Esophagus muscularis mucosa (tissue), 3 donors: ENCODE data around the gene DOLK.

Source experiments
- POLR2A ChIP-seq: fragments of 450-650 bp; IDR thresholded peaks from one replicate; pipeline ENCODE4 v1.6.1; 2017; ENCODE audit warnings: antibody characterized with exemption, moderate library complexity, mild to moderate bottlenecking, low read depth
- TF ChIP-seq, protein P1 (sequence below), 3 experiments: fragments of 200-600 bp in 2 of 3; fragments of 450-650 bp in 1 of 3; sonication (generic) in 2 of 3; IDR thresholded peaks; one replicate each; pipeline ENCODE4 v1.5.1; 2017 to 2019; ENCODE audit warnings: antibody characterized with exemption in 3 of 3, mild to moderate bottlenecking in 2 of 3, moderate library complexity in 1 of 3

DNA sequence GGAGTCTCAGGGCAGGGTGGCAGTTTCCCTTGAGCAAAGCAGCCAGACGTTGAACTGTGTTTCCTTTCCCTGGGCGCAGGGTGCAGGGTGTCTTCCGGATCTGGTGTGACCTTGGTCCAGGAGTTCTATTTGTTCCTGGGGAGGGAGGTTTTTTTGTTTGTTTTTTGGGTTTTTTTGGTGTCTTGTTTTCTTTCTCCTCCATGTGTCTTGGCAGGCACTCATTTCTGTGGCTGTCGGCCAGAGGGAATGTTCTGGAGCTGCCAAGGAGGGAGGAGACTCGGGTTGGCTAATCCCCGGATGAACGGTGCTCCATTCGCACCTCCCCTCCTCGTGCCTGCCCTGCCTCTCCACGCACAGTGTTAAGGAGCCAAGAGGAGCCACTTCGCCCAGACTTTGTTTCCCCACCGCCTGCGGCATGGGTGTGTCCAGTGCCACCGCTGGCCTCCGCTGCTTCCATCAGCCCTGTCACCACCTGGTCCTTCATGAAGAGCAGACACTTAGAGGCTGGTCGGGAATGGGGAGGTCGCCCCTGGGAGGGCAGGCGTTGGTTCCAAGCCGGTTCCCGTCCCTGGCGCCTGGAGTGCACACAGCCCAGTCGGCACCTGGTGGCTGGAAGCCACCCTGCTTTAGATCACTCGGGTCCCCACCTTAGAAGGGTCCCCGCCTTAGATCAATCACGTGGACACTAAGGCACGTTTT is 30.1 kb downstream of the DOLK start:
- TF ChIP-seq, protein P1, sequence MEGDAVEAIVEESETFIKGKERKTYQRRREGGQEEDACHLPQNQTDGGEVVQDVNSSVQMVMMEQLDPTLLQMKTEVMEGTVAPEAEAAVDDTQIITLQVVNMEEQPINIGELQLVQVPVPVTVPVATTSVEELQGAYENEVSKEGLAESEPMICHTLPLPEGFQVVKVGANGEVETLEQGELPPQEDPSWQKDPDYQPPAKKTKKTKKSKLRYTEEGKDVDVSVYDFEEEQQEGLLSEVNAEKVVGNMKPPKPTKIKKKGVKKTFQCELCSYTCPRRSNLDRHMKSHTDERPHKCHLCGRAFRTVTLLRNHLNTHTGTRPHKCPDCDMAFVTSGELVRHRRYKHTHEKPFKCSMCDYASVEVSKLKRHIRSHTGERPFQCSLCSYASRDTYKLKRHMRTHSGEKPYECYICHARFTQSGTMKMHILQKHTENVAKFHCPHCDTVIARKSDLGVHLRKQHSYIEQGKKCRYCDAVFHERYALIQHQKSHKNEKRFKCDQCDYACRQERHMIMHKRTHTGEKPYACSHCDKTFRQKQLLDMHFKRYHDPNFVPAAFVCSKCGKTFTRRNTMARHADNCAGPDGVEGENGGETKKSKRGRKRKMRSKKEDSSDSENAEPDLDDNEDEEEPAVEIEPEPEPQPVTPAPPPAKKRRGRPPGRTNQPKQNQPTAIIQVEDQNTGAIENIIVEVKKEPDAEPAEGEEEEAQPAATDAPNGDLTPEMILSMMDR (IDR thresholded peaks at IDR 0.05) = no peak
- TF ChIP-seq POLR2A = no peak
